DND-41 (cell line): ENCODE results near the gene ZSCAN2.

ENCODE experiments used
- ATAC-seq: fragments of 200-7000 bp; cut with Tn5 transposase; 3 replicates; pipeline ENCODE4 v1.9.1; 2021; ENCODE audit warnings: low read depth; ENCODE audit not compliant: insufficient read depth
- DNase-seq: peaks from one replicate; pipeline ENCODE4 v3.0.0-alpha.2; 2020
- H2AFZ ChIP-seq: 2 replicates; pipeline ENCODE4 v1.6.0; 2012; ENCODE audit warnings: low read depth, low read length
- H3K27ac ChIP-seq: 2 replicates; pipeline ENCODE4 v1.5.1; 2012; ENCODE audit warnings: low read length, inconsistent platforms
- H3K27me3 ChIP-seq: fragments of 200-600 bp; sonication (generic); 2 replicates; pipeline ENCODE4 v1.6.0; 2012; ENCODE audit warnings: low read length, mild to moderate bottlenecking, inconsistent platforms; ENCODE audit not compliant: insufficient read depth, poor library complexity
- H3K36me3 ChIP-seq: 2 replicates; pipeline ENCODE4 v1.5.1; 2012; ENCODE audit warnings: low read length, inconsistent platforms; ENCODE audit not compliant: insufficient read depth
- H3K4me1 ChIP-seq: 2 replicates; pipeline ENCODE4 v1.5.1; 2012; ENCODE audit warnings: mild to moderate bottlenecking, low read length; ENCODE audit not compliant: insufficient read depth
- H3K4me2 ChIP-seq: 2 replicates; pipeline ENCODE4 v1.6.0; 2012; ENCODE audit warnings: mild to moderate bottlenecking, moderate library complexity, low read length, inconsistent platforms; ENCODE audit not compliant: insufficient read depth
- H3K4me3 ChIP-seq, 2 experiments: fragments of 200-600 bp in 1 of 2; shearing (Covaris generic) in 1 of 2; 2 replicates each; pipeline ENCODE4 v1.5.1; 2012 to 2016; ENCODE audit warnings: inconsistent platforms in 2 of 2, low read length in 2 of 2, mild to moderate bottlenecking in 2 of 2, low read depth in 1 of 2, moderate library complexity in 1 of 2
- H3K79me2 ChIP-seq: 2 replicates; pipeline ENCODE4 v1.6.0; 2012; ENCODE audit warnings: low read length, inconsistent platforms; ENCODE audit not compliant: insufficient read depth
- H3K9ac ChIP-seq: 2 replicates; pipeline ENCODE4 v1.6.0; 2012; ENCODE audit warnings: low read depth, mild to moderate bottlenecking, inconsistent platforms, low read length, moderate library complexity
- H3K9me3 ChIP-seq: 2 replicates; pipeline ENCODE4 v1.5.1; 2012; ENCODE audit warnings: low read length, moderate library complexity, mild to moderate bottlenecking, inconsistent platforms; ENCODE audit not compliant: insufficient read depth, severe bottlenecking
- H4K20me1 ChIP-seq: 2 replicates; pipeline ENCODE4 v1.6.0; 2012; ENCODE audit warnings: low read length; ENCODE audit not compliant: insufficient read depth
- CTCF ChIP-seq: IDR thresholded peaks from 2 replicates; pipeline ENCODE4 v1.5.1; 2012; ENCODE audit warnings: borderline replicate concordance, low read length, moderate library complexity, mild to moderate bottlenecking; ENCODE audit not compliant: poor library complexity, severe bottlenecking; ENCODE audit errors: extremely low read depth
- EZH2 ChIP-seq: IDR thresholded peaks from 3 replicates; pipeline ENCODE4 v1.6.1; 2012; ENCODE audit warnings: borderline replicate concordance, low read depth, mild to moderate bottlenecking, moderate library complexity, low read length, inconsistent platforms; ENCODE audit not compliant: severe bottlenecking

The ZSCAN2 gene

GRCh38 chr15:84601555-84601838 is 688 bp downstream of the ZSCAN2 start:
- TF ChIP-seq EZH2 (no peak), CTCF (no peak)
- H2AFZ ChIP-seq: peak overlapping the region; percentile 91
- H3K36me3 ChIP-seq: peaks cover 27% of the 10 kb centered on the region
- peaks cover 80% of the 10 kb centered on the region for H3K4me1 ChIP-seq
- H3K4me2 ChIP-seq: peak overlapping the region; percentile 93
- H3K27ac ChIP-seq: peak overlapping the region; percentile 64
- peaks cover 22% of the 10 kb centered on the region for H4K20me1 ChIP-seq
- H3K79me2 ChIP-seq: peaks cover 50% of the 10 kb centered on the region
- no peaks in the 10 kb centered on the region for H3K9me3 ChIP-seq
- ATAC-seq (no peak), DNase-seq (no peak)
- H3K4me3 ChIP-seq: peak overlapping the region; percentile 34 to 99
- peak overlapping the region; percentile 76 for H3K9ac ChIP-seq
- no peaks in the 10 kb centered on the region for H3K27me3 ChIP-seq

- no peak overlapping the region for H3K9ac ChIP-seq
- TF ChIP-seq CTCF: no peak
- no peak for TF ChIP-seq EZH2
- no peak for ATAC-seq
- peaks cover 62% of the 10 kb centered on the region for H3K79me2 ChIP-seq
- H3K4me3 ChIP-seq: no peak overlapping the region
- H3K4me1 ChIP-seq: peaks cover 64% of the 10 kb centered on the region
- H3K9me3 ChIP-seq: no peaks in the 10 kb centered on the region
- H4K20me1 ChIP-seq: peaks cover 23% of the 10 kb centered on the region
- DNase-seq: no peak
- no peak overlapping the region for H2AFZ ChIP-seq
- no peak overlapping the region for H3K27ac ChIP-seq
- peaks cover 45% of the 10 kb centered on the region for H3K36me3 ChIP-seq
- H3K27me3 ChIP-seq: no peaks in the 10 kb centered on the region
- peak overlapping the region; percentile 44; the same call in 1 of the 2 replicates for H3K4me2 ChIP-seq
Measured at GRCh38 chr15:84603630-84604379, 3.0 kb downstream of the ZSCAN2 start.

- Histone ChIP-seq H4K20me1 (peaks cover 31% of the 10 kb centered on the region), H3K4me2 (peak overlapping the region; percentile 44; the same call in 1 of the 2 replicates), H3K27me3 (no peaks in the 10 kb centered on the region), H3K4me3 (no peak overlapping the region), H3K9ac (no peak overlapping the region), H3K4me1 (peaks cover 52% of the 10 kb centered on the region), H3K9me3 (no peaks in the 10 kb centered on the region), H2AFZ (no peak overlapping the region), H3K79me2 (peaks cover 72% of the 10 kb centered on the region), H3K36me3 (peaks cover 56% of the 10 kb centered on the region), H3K27ac (peak overlapping the region; percentile 50)
- ATAC-seq (no peak), DNase-seq (no peak)
- TF ChIP-seq CTCF (no peak), EZH2 (no peak)
Measured at GRCh38 chr15:84604826-84605553, 4.2 kb downstream of the ZSCAN2 start.
